ENCODE measurements around the gene KRTAP10-2.

DNA sequence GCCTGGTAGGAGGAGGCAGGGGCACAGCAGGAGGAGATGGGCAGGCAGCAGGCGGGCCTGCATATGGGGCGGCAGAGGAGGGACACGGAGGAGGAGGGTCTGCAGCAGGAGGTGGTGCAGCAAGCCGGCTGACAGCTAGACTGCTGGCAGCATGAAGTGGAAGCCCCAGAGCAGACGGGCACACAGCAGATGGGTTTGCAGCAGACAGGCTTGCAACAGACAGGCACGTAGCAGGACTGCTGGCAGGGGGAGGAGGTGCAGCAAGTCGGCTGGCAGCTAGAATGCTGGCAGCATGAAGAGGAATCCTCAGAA lies 28.5 kb upstream of the KRTAP10-2 start:
- no peak for TF ChIP-seq CTCF (IDR thresholded peaks at IDR 0.05)
- no peak for TF ChIP-seq POLR2A (IDR thresholded peaks at IDR 0.05)
- TF ChIP-seq POLR2AphosphoS5 (IDR thresholded peaks at IDR 0.05) = no peak
- no peak for TF ChIP-seq EP300 (IDR thresholded peaks at IDR 0.05)

All from sigmoid colon (tissue), 4 donors.